ENCODE data around the gene SMNDC1.

GRCh38 chr10:110350812-110351211 lies 46.1 kb upstream of the SMNDC1 start:
- no peak for TF ChIP-seq RFX5 (IDR thresholded peaks at IDR 0.05; ENCODE audit: low read depth, low read length)
- TF ChIP-seq CTCF (conservative IDR thresholded peaks at IDR 0.05; ENCODE audit: low read depth, low read length) = no peak
- TF ChIP-seq POLR2A (IDR thresholded peaks at IDR 0.05; ENCODE audit: low read depth, low read length) = no peak
